Keratinocyte (primary cell): ENCODE measurements around the gene HIPK4. TPM values are rescaled to one million over a fixed set of nuclear protein-coding genes. Genes with fewer than 3 reads are reported as not detected.

Experiments
- DNase-seq: peaks from one replicate; pipeline ENCODE4 v3.0.0-alpha.2; 2011; ENCODE audit warnings: low read depth, missing footprints, low spot score
- FAIRE-seq: peaks from 2 replicates; lab custom pipeline; 2011; peaks lifted over from hg19 to GRCh38; lab: Jason Lieb, UNC
- H2AFZ ChIP-seq: 2 replicates; pipeline ENCODE4 v1.6.0; 2012; ENCODE audit warnings: low read length, control low read depth, inconsistent platforms; ENCODE audit not compliant: control insufficient read depth
- H3K27ac ChIP-seq: 2 replicates; pipeline ENCODE4 v1.5.1; 2011; ENCODE audit warnings: low read length; ENCODE audit not compliant: control insufficient read depth, insufficient read depth
- H3K27me3 ChIP-seq: 3 replicates; pipeline ENCODE4 v1.6.0; 2011; ENCODE audit warnings: low read length; ENCODE audit not compliant: control insufficient read depth, insufficient read depth; ENCODE audit errors: extremely low read depth
- H3K36me3 ChIP-seq, 2 experiments: 2 replicates in 1 of 2; 3 replicates in 1 of 2; pipeline ENCODE4 v1.5.1; 2011; ENCODE audit warnings: low read length in 2 of 2, mild to moderate bottlenecking in 1 of 2; ENCODE audit not compliant: control insufficient read depth in 2 of 2, insufficient read depth in 2 of 2; ENCODE audit errors: extremely low read depth in 1 of 2
- H3K4me1 ChIP-seq: 3 replicates; pipeline ENCODE4 v1.5.1; 2011; ENCODE audit warnings: low read length; ENCODE audit not compliant: control insufficient read depth, insufficient read depth; ENCODE audit errors: extremely low read depth
- H3K4me2 ChIP-seq: 3 replicates; pipeline ENCODE4 v1.6.0; 2011; ENCODE audit warnings: low read depth, low read length; ENCODE audit not compliant: control insufficient read depth, insufficient read depth; ENCODE audit errors: extremely low read depth
- H3K4me3 ChIP-seq, 3 experiments: fragments of 200-600 bp in 1 of 3; sonication (generic) in 1 of 3; 2 replicates in 2 of 3; 3 replicates in 1 of 3; pipeline ENCODE4 v1.5.1; 2011 to 2016; ENCODE audit warnings: low read length in 3 of 3, mild to moderate bottlenecking in 3 of 3, control low read depth in 2 of 3, inconsistent platforms in 1 of 3, low read depth in 1 of 3, mixed read lengths in 1 of 3, mixed run types in 1 of 3, moderate library complexity in 1 of 3; ENCODE audit not compliant: control insufficient read depth in 2 of 3, insufficient read depth in 2 of 3; ENCODE audit errors: extremely low read depth in 1 of 3
- H3K79me2 ChIP-seq: 2 replicates; pipeline ENCODE4 v1.6.0; 2012; ENCODE audit warnings: low read length; ENCODE audit not compliant: control insufficient read depth, insufficient read depth
- H3K9ac ChIP-seq: 3 replicates; pipeline ENCODE4 v1.6.0; 2011; ENCODE audit warnings: low read length; ENCODE audit not compliant: control insufficient read depth, insufficient read depth; ENCODE audit errors: extremely low read depth
- H3K9me1 ChIP-seq: 3 replicates; pipeline ENCODE4 v1.6.0; 2011; ENCODE audit warnings: low read length; ENCODE audit not compliant: control insufficient read depth, insufficient read depth; ENCODE audit errors: extremely low read depth
- H3K9me3 ChIP-seq: 2 replicates; pipeline ENCODE4 v1.5.1; 2012; ENCODE audit warnings: low read depth, low read length; ENCODE audit not compliant: control insufficient read depth
- H4K20me1 ChIP-seq: 3 replicates; pipeline ENCODE4 v1.6.0; 2011; ENCODE audit warnings: low read length; ENCODE audit not compliant: control insufficient read depth, insufficient read depth; ENCODE audit errors: extremely low read depth
- CTCF ChIP-seq, 3 experiments: IDR thresholded peaks in 1 of 3; conservative IDR thresholded peaks in 1 of 3; optimal IDR thresholded peaks in 1 of 3; 2 replicates in 2 of 3; 3 replicates in 1 of 3; pipeline versions ENCODE3 to v1.5.1; 2011; ENCODE audit warnings: low read length in 3 of 3, mild to moderate bottlenecking in 3 of 3, moderate library complexity in 2 of 3, control low read depth in 1 of 3, inconsistent platforms in 1 of 3; ENCODE audit not compliant: insufficient read depth in 2 of 3; ENCODE audit errors: extremely low read depth in 1 of 3
- EZH2 ChIP-seq: IDR thresholded peaks from one replicate; pipeline ENCODE4 v1.6.1; 2012; ENCODE audit warnings: inconsistent platforms, mild to moderate bottlenecking, low read length, moderate library complexity
- dilution Hi-C: fragments of 300-500 bp; cut with MboI; formaldehyde crosslinking; loops from one replicate; pipeline ENCODE4 v1.7.0; 2020; ENCODE audit warnings: low sequenced_read_pairs; ENCODE audit not compliant: extremely low pct_ligation_motif_present
- polyA plus RNA-seq, 5 experiments: library from polyadenylated mRNA; depleted of rRNA in 3 of 5; stranded (reverse) in 3 of 5; stranded (forward) in 1 of 5; unstranded in 1 of 5; fragments of >200 nt; gene quantifications; 1 replicate in 1 of 5; 2 replicates in 3 of 5; 3 replicates in 1 of 5; pipeline versions ENCODE4 v1.2.1 to v1.2.3, GENCODE V29; 2011 to 2012; ENCODE audit warnings: missing spikeins in 2 of 5, low read depth in 1 of 5, low replicate concordance in 1 of 5

The HIPK4 gene
- polyA plus RNA-seq, 1 donor (not counting 4 experiments of a cell fraction or from before 2014, with no cell fraction given), result 0.03 TPM

- no peak for DNase-seq
- H3K27me3 ChIP-seq, result no peaks in the 10 kb centered on the region
- no peak for FAIRE-seq
- no peaks in the 10 kb centered on the region for H4K20me1 ChIP-seq
- no peak overlapping the region for H2AFZ ChIP-seq
- no peak overlapping the region for H3K4me2 ChIP-seq
- no peak overlapping the region for H3K4me3 ChIP-seq
- no peaks in the 10 kb centered on the region for H3K9me3 ChIP-seq
- dilution Hi-C loops, result no loop called here
- H3K9ac ChIP-seq, result no peak overlapping the region
- no peaks in the 10 kb centered on the region for H3K36me3 ChIP-seq
- no peaks in the 10 kb centered on the region for H3K9me1 ChIP-seq
- TF ChIP-seq CTCF (optimal IDR thresholded peaks at IDR 0.05 in 1 of 3, IDR thresholded peaks at IDR 0.05 in 1 of 3, conservative IDR thresholded peaks at IDR 0.05 in 1 of 3; ENCODE audit: extremely low read depth in 1 of 3, insufficient read depth in 2 of 3, low read length in 3 of 3) (no peak), EZH2 (no peak)
- H3K4me1 ChIP-seq, result peaks cover 5% of the 10 kb centered on the region
- H3K79me2 ChIP-seq, result no peaks in the 10 kb centered on the region
- no peak overlapping the region for H3K27ac ChIP-seq
These were observed 437 bp downstream of the HIPK4 start for GRCh38 chr19:40389404-40390083.

GRCh38 chr19:40388481-40388880, 1.5 kb downstream of the HIPK4 start:
- TF ChIP-seq CTCF (optimal IDR thresholded peaks at IDR 0.05 in 1 of 3, IDR thresholded peaks at IDR 0.05 in 1 of 3, conservative IDR thresholded peaks at IDR 0.05 in 1 of 3; ENCODE audit: extremely low read depth in 1 of 3, insufficient read depth in 2 of 3, low read length in 3 of 3), result no peak
- TF ChIP-seq EZH2, result no peak
- Histone ChIP-seq H3K27me3 (no peaks in the 10 kb centered on the region), H4K20me1 (no peaks in the 10 kb centered on the region), H3K79me2 (no peaks in the 10 kb centered on the region), H3K4me2 (no peak overlapping the region), H3K36me3 (no peaks in the 10 kb centered on the region), H3K27ac (no peak overlapping the region), H3K4me1 (peaks cover 5% of the 10 kb centered on the region), H3K4me3 (no peak overlapping the region), H3K9me1 (no peaks in the 10 kb centered on the region), H3K9me3 (no peaks in the 10 kb centered on the region), H3K9ac (no peak overlapping the region), H2AFZ (no peak overlapping the region)
- no peak for FAIRE-seq
- no peak for DNase-seq
- dilution Hi-C loops, result no loop called here
